HG02610 (cell line): ENCODE measurements around the gene TBL3.

Source experiments
- ATAC-seq: cut with Tn5 transposase; IDR thresholded peaks from one replicate; pipeline ENCODE4 v1.9.1; 2021; ENCODE audit warnings: mild to moderate bottlenecking, moderate library complexity; ENCODE audit not compliant: unreplicated experiment

TBL3 gene

GRCh38 chr16:2013527-2013926 is 41.7 kb downstream of the TBL3 start:
- ATAC-seq = no peak

- no peak for ATAC-seq
Measured at GRCh38 chr16:2015117-2015946, 43.5 kb downstream of the TBL3 start.

- no peak for ATAC-seq
Measured at GRCh38 chr16:2015947-2016208, 44.0 kb downstream of the TBL3 start.

DNA sequence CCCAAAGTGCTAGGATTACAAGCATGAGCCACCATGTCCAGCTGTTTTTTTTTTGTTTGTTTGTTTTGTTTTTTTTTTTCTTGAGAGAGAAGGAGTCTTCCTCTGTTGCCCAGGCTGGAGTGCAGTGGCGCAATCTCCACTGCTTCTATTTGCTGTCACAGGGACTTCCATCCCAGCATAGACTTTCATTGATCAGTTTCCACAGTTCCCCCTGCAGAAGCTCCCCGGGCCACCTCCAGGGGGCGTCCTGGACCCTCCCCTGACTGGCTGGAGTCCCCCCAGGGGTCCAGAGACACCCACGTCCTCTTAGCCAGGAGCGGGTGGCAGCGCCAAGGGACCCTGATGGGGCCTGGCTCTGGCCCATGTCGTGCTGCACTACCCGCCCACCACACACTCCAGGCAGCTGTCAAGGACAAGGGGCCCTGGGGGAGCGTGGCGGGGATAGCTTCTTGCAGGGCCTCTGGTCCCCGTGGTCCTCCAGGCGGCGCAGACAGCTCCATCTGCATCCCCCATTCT is 44.6 kb downstream of the TBL3 start:
- no peak for ATAC-seq

DNA sequence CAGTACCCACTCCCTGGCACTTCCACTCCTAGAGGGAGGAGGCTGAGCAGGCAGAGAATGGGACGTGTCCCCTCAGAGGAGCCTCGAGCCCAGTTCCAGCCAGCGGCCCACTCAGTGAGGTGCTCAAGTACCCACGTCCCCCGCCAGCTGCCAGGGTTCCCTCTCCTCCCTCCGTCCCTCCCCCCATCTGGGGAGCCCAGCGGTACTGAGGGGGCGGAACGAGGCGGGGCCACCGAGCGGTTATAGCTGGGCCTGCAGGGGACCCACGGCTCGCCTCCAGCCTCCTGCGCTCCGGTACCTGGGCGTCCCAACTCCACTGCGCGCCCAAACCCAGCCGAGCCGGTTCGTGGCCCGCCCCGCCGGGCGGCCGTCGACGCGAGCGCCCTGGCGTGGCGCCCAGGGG is 47.7 kb downstream of the TBL3 start, which contains the start of gene NPW:
NPW (plus strand) TSS at position 268 of the 403 bp plus-strand sequence.
- ATAC-seq = no peak

DNA sequence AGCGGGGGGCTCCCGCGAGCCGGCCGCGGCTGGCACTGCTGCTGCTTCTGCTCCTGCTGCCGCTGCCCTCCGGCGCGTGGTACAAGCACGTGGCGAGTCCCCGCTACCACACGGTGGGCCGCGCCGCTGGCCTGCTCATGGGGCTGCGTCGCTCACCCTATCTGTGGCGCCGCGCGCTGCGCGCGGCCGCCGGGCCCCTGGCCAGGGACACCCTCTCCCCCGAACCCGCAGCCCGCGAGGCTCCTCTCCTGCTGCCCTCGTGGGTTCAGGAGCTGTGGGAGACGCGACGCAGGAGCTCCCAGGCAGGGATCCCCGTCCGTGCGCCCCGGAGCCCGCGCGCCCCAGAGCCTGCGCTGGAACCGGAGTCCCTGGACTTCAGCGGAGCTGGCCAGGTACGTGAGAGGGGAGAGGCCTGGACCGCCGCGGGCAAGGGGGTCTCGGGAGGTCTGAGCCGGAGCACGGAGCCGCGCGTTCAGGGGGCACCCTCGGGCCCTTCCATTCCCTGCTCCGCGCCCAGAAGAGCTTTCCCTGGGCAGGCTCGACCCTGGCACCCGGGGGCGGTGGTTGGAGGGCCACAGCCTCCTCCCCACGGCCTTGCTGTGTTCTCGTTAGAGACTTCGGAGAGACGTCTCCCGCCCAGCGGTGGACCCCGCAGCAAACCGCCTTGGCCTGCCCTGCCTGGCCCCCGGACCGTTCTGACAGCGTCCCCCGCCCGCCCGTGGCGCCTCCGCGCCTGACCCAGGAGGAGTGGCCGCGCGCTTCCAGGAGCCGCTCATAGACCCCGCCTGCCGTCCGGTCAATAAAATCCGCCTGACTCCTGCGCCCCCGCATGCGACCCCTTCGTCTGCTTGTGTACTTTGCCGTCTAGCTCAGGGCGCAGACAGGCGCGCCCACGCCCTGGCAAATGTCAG is 48.3 kb downstream of the TBL3 start:
- ATAC-seq = no peak

DNA sequence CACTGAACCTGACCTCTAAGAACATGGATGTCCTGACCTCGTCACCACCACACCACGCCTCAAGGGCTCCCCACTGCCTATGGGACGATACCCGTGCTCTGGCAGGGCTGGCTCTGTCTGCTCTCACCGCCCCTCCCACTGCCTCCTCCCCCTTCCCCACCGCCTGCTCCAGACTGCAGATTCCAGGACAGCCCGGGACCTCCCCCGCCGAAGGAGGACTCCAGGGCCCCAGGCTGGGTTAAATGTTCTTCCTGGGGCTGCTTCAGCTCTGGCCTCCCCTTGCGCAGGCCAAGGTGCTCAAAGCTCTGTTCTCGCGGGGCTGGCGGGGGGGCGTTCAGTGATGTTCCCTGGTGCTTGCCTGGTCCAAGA is 50.9 kb downstream of the TBL3 start:
- no peak for ATAC-seq

GRCh38 chr16:2023092-2024031 is 51.5 kb downstream of the TBL3 start:
- no peak for ATAC-seq

GRCh38 chr16:2024032-2024420 is 52.2 kb downstream of the TBL3 start:
- ATAC-seq = no peak

DNA sequence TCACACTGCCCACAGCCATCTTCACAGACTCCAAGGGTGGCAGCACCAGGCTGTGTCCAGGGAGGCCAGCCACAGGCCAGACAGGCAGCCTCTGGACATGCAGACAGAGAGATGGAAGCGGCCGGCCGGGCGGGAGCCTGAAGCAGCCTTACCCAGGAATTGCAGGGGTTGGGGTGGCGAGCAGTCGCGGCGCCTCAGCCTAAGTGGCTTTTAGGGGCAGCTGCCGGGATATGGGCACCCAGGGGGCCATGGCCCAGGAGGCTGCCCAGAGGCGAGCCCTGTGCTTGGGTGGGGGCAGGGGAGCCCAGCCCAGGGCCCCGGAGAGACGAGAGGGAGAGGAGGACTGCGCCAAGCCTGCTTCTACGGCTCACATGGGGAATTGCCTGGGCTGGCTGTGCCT is 53.4 kb downstream of the TBL3 start:
- ATAC-seq = no peak

- no peak for ATAC-seq
Measured at GRCh38 chr16:2025878-2026460, 54.1 kb downstream of the TBL3 start.

GRCh38 chr16:2026461-2027023 is 54.7 kb downstream of the TBL3 start, which contains the start of gene NHERF2:
Gene NHERF2, plus strand, starts transcription at chr16:2026902. Its CDS starts 104 bp downstream, at chr16:2027006.
- no peak for ATAC-seq

GRCh38 chr16:2027024-2028010 is 55.5 kb downstream of the TBL3 start:
- no peak for ATAC-seq

DNA sequence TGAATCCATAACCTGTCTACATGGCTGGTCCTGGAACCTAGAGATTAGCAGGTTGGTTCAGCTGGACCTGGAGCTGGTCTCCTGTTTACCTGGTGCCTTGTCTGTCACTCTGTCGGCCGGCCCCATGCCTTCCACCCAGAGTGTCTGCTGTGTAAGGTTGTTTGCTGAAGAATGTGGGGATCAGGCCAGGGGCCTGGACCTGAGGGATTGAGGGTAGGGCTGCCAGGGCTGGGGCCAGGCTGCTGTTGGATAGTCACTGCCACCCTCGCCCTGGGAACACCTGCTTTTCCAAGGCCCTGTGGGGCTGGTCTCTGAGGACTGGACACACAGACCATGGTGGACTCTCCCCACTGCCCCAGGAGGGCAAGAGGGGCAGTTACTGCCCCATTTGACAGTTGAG is 56.3 kb downstream of the TBL3 start:
- no peak for ATAC-seq

- ATAC-seq = no peak
Measured at GRCh38 chr16:2028620-2029220, 56.9 kb downstream of the TBL3 start.

DNA sequence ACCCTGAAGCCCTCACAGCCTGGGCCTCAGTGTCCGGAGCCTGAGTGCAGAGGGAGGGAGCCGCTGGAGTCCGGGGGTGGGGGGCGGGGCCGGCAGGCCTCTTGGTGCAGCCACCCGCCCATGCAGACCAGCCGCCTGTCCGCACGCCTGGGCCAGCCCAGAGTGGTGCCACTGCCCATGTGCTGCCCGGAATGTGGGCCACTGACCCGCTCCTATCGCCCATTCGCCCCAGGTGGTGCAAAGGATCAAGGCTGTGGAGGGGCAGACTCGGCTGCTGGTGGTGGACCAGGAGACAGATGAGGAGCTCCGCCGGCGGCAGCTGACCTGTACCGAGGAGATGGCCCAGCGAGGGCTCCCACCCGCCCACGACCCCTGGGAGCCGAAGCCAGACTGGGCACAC is 57.5 kb downstream of the TBL3 start:
- no peak for ATAC-seq

GRCh38 chr16:2030036-2030435 is 58.2 kb downstream of the TBL3 start:
- ATAC-seq = no peak

DNA sequence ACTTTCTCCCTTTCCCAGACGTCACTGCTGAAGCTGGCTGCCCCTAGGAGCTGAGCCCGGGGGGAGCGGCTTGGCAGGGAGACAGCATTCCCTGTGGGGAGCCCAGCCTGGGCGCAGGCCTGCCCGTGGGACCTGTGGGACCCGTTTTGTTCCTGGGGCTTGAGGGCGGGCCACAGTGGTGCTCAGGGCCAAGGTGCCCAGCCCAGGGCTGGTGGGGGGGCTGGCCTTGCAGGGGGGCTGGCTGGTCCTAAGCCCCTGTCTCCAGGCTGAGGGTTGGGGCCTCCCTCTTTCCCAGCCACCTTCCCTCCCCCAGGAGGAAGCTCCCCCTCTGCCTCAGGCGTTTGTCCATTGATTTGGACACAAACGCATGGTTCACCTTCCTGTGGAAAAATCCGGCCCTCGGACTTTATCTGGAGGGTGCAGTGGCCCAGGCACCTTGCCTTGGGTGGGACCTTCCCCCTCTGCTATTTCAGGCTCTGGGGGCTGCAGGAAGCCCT is 59.3 kb downstream of the TBL3 start:
- no peak for ATAC-seq
